ENCODE data around the gene PTPRT.
"Not testable (repeated sequence)": the region's sequence is repeated elsewhere in the genome, so short reads cannot be mapped to it uniquely, and the experiment has no call there.

PTPRT gene

GRCh38 chr20:42919316-42919715, 270.4 kb downstream of the PTPRT start:
- DNase-seq (ENCODE audit: low read depth, low spot score): no peak

DNA sequence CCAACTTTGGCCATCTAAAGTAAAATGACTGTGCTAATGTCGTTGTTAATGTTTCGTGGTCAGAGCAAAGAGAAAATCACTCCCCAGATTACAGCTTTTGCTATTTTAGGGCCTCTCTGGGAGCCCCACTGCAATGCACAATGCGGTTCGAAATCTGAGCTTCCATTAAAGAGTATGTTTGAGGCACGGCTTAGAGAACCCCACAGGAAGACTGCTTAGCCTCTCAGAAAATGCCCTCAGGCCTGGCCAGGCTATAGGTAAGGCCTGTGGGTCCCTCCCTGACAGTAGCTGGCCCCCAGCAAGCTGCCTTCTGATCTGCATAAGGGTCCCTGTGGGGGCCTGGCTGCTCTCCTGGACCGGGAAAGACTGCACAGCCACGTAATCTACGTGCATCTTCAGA, 274.6 kb downstream of the PTPRT start:
- no peak for DNase-seq (ENCODE audit: low read depth, low spot score)

GRCh38 chr20:42914302-42914701, 275.4 kb downstream of the PTPRT start:
- no peak for DNase-seq (ENCODE audit: low read depth, low spot score)

DNA sequence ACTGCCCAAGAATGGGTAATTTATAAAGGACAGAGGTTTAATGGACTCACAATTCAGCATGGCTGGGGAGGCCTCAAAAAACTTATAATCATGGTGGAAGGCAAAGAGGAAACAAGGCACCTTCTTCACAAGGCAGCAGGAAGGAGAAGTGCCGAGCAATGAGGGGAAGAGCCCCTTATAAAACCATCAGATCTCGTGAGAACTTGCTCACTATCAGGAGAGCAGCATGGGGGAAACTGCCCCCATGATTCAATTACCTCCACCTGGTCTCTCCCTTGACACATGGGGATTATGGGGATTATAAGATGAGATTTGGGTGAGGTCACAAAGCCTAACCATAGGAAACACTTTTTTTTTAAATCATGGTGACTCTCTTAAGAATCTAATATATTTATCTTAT, 278.9 kb downstream of the PTPRT start:
- not testable (repeated sequence) for DNase-seq (ENCODE audit: low read depth, low spot score)

- no peak for DNase-seq (ENCODE audit: low read depth, low spot score)
These were observed 282.0 kb downstream of the PTPRT start for GRCh38 chr20:42907730-42908129.

DNA sequence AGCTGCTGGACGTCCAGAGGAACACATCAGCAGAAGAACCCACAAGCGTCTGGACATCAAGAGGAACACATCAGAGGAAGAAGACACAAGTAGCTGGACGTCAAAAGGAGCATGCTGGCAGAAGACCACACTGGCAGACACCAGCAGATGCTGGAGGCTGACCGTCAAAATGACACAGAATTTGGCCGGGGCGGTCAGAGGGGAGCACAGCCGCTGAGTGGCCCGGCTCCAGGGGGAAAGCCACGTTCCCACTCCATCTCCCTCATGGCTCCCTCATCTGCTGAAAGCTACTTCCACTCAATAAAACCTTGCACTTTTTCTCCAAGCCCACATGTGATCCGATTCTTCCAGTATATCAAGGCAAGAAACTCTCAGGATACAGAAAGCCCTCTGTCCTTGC, 283.6 kb downstream of the PTPRT start:
- no peak for DNase-seq (ENCODE audit: low read depth, low spot score)

GRCh38 chr20:42902509-42902908, 287.2 kb downstream of the PTPRT start:
- no peak for DNase-seq (ENCODE audit: low read depth, low spot score)

DNA sequence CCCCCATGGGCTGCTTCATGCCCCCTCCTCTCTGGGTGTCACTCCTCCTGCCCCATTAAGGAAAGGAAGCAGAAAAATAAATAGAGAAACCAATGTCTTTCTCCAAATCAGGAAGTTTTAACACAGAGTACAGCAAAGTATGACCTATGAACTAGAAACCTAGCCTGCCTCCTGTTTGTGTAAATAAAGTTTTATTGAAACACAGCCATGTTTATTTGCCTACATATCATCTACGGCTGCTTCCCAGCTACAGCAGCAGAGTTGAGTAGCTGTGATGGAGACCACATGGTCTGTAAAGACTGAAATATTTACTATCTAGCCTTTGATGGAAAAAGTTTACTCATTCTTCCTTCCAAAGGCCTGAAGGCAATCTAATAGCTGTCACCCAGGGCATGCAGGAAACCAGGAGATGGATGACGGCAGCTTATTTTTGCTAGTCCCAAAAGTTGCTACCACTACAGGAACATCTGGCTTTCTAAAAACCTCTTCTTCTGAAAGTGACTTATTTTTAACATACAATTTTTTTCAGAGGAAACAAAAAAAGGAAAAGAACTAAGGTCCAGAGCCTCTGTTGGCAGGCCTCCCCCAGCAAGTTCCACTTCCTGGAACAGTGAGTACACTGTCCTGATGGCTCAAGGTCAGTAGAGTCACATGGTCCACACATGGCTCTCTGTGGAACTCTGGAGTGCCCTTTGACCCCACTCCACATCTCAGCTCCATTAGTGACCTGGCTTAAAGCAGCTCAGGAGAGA, 287.8 kb downstream of the PTPRT start:
- DNase-seq (ENCODE audit: low read depth, low spot score): no peak

DNA sequence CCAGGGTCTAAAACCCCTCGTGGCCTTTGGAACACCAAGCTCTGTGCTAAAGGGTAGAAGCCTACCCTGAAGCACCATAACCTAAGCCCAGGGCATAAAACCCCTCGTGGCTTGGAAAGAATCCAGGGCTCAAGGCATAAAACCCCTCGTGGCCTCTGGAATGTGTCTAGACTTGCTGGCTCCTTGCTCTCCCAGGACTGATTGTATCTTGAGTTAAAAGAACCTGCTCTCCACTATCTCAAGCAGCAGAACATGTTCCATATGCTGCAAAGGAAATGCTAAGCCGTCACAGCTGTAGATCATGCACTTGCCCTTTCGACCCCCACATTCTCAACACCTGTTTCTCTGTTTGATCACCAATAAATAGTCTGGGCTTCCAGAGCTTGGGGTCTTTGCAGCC, 288.9 kb downstream of the PTPRT start:
- DNase-seq (ENCODE audit: low read depth, low spot score): not testable (repeated sequence)

DNA sequence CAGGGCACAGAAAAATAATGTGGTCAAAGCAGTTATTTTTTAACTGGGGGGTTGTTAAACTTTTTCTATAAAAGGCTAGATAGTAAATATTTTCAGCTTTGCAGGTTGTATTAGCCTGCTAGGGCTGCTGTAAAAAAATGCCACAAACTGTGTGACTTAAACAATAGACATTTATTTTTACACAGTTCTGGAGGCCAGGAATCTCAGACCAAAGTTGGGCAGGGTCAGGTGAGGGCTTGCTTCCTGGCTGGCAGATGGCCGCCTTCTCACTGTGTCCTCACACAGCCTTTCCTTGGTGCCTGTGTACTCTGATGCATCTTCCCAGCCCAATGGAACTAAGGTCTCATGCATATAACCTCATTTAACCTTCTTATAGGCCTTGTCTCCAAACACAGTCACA, 294.7 kb downstream of the PTPRT start:
- no peak for DNase-seq (ENCODE audit: low read depth, low spot score)

- DNase-seq (ENCODE audit: low read depth, low spot score): no peak
These were observed 295.2 kb downstream of the PTPRT start for GRCh38 chr20:42894483-42894882.

- no peak for DNase-seq (ENCODE audit: low read depth, low spot score)
These were observed 300.2 kb downstream of the PTPRT start for GRCh38 chr20:42889517-42889916.

- DNase-seq (ENCODE audit: low read depth, low spot score): no peak
These were observed 302.4 kb downstream of the PTPRT start for GRCh38 chr20:42887281-42887680.

DNA sequence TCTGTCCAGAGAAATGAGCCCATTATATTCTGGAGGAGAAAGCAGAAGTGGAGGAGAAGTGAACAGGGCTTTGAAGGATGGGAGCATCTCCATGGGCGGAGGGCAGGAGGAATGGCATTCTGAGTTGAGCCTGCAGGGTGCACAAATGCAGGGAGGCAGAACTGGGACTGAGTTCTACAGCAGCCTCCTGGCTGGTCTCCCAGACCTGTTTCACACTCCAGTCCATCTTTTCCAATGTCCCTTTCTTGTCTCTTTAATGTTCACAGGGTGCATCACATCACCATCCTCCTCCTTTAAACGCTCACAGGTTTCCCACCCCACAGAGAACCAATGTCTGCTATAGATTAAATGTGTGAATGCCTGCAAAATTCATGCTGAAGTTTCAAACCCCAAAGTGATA, 302.9 kb downstream of the PTPRT start:
- DNase-seq (ENCODE audit: low read depth, low spot score): no peak

- DNase-seq (ENCODE audit: low read depth, low spot score): no peak
These were observed 303.7 kb downstream of the PTPRT start for GRCh38 chr20:42886046-42886445.

DNA sequence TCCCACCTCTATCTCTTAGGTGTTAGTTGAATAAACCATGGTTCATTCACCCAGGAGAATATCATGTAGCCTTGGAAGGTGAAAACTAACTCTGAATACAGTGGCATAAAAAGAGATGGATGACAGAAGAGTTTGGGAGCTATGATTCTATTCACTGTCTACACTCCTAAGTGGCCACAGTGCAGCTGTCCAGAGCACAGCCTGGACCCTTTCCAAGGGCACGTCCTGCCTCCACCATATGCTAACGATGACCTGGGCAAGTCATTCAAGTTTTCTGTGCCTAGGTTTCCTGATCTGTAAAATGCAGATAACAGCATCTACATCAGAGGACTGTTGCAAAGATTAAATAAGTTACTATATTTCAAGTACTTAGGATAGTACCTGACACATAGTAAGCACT, 314.1 kb downstream of the PTPRT start:
- no peak for DNase-seq (ENCODE audit: low read depth, low spot score)

DNA sequence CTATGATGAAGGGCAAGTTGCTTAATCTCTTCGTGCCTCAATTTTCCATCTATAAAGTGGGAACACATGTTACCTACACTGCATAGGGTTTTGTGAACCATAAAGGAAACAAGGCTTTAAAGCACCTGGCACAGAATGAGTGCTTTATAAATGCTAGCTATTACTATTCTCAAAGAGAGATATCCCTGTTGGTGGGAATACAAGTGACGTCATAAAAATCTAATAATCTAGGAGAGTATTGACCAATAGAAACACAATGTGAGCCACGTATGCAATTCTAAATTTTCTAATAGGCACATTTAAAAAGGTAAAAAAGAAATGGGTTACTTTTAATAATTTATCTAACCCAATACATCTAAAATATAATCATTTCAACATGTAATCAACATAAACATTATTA, 316.4 kb downstream of the PTPRT start:
- DNase-seq (ENCODE audit: low read depth, low spot score): no peak

DNA sequence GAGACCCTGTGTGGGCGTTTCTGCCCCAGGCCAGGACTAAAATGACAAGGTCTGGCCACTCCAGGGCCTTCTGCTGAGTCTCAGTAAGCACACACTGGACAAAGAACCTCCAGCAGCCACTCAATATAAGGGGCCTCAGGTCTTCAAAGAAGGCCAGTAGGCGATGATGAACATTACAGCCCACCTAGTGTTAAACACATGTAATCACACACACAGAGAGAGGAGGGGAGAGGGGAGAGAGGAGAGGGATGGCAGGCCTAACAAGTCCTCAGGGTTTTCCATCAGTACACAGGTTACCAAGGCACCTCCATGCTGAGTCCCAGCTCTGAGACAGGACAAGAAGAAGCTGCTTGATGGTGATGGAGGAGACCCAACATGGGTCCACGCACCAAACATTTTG, 325.6 kb downstream of the PTPRT start:
- no peak for DNase-seq (ENCODE audit: low read depth, low spot score)

- no peak for DNase-seq (ENCODE audit: low read depth, low spot score)
These were observed 327.3 kb downstream of the PTPRT start for GRCh38 chr20:42862446-42862845.

GRCh38 chr20:42857446-42857845, 332.3 kb downstream of the PTPRT start:
- DNase-seq (ENCODE audit: low read depth, low spot score): no peak

GRCh38 chr20:42855896-42856295, 333.8 kb downstream of the PTPRT start:
- DNase-seq (ENCODE audit: low read depth, low spot score): no peak

GRCh38 chr20:42852691-42853090, 337.0 kb downstream of the PTPRT start:
- DNase-seq (ENCODE audit: low read depth, low spot score): no peak

DNA sequence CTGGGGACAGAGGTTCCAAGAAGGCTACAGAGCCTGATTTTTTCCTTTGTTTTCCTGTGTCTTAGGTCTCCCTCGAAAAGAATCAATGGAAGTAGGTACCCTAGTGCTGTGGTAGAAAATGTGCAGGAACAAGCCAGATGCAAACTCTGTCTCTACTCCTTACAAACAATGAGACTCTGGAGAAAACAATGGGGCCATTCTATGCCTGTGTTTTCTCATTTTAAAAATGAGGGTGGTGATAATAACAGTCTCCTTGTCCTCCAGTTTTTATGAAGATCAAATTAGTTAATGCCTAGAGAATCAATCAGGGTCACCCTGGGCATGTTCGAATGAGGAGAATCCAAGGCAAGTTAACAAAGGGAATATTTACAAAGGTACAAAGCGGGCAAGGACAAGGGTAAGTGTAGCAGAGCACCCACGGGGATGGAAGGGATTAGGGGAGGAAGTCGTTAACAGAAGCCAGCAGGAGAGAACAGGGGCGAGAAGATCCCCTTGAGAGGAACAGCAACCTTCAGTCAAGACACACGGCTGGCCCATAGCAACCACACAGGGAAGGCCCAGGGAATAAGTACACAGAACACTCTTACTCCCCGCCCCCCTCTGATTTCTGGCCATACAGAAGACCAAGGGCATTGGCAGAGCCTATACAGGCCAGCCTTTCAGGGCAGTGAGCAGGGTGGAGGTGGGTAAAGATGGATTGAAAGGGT, 342.8 kb downstream of the PTPRT start:
- no peak for DNase-seq (ENCODE audit: low read depth, low spot score)

Measured in smooth muscle cell of the brain vasculature (primary cell).